Naive B cell (primary cell): ENCODE data around the gene SLC41A1. TPM values are rescaled to one million over a fixed set of nuclear protein-coding genes. Genes with fewer than 3 reads are reported as not detected.

ENCODE experiments used
- ATAC-seq, 2 donors: fragments of 150-1000 bp; cut with Tn5 transposase; 2 replicates each; pipeline ENCODE4 v1.10.0; 2021; ENCODE audit warnings: low read depth in 2 of 2, mild to moderate bottlenecking in 2 of 2, moderate library complexity in 2 of 2
- DNase-seq: peaks from one replicate; pipeline ENCODE4 v3.0.0; 2022
- H3K27ac Mint-ChIP-seq, 6 donors: one replicate each; pipeline ENCODE4 v1.8.0; 2020 to 2022; ENCODE audit warnings: mild to moderate bottlenecking in 6 of 6, mixed read lengths in 6 of 6, moderate library complexity in 5 of 6, inconsistent platforms in 2 of 6
- H3K27me3 Mint-ChIP-seq, 3 donors: one replicate each; pipeline ENCODE4 v1.8.0; 2021 to 2022; ENCODE audit warnings: mixed read lengths in 3 of 3, mild to moderate bottlenecking in 1 of 3
- H3K36me3 Mint-ChIP-seq, 2 donors: one replicate each; pipeline ENCODE4 v1.8.0; 2020 to 2022; ENCODE audit warnings: mixed read lengths in 2 of 2, inconsistent platforms in 1 of 2, mild to moderate bottlenecking in 1 of 2
- H3K4me1 Mint-ChIP-seq, 3 donors: one replicate each; pipeline ENCODE4 v1.8.0; 2020 to 2022; ENCODE audit warnings: mixed read lengths in 3 of 3, inconsistent platforms in 1 of 3, mild to moderate bottlenecking in 1 of 3, moderate library complexity in 1 of 3
- H3K4me3 Mint-ChIP-seq, 8 donors: one replicate each; pipeline ENCODE4 v1.8.0; 2020 to 2022; ENCODE audit warnings: mild to moderate bottlenecking in 8 of 8, mixed read lengths in 8 of 8, moderate library complexity in 8 of 8, inconsistent platforms in 2 of 8
- H3K9me3 Mint-ChIP-seq, 7 donors: one replicate each; pipeline ENCODE4 v1.8.0; 2020 to 2022; ENCODE audit warnings: mixed read lengths in 7 of 7, mild to moderate bottlenecking in 5 of 7, inconsistent platforms in 2 of 7, moderate library complexity in 1 of 7
- polyA plus RNA-seq, 6 donors: library from polyadenylated mRNA; unstranded; fragments of 300-500 nt; fragmentation: Illumina TruSeq; gene quantifications; one replicate each; pipeline ENCODE4 v1.2.3, GENCODE V29; 2021; ENCODE audit warnings: low read depth in 6 of 6

SLC41A1 gene
- polyA plus RNA-seq, 6 donors from 2014 or later, result 0.11 to 14.4 (median 10.5) TPM

- H3K4me3 Mint-ChIP-seq, result peak within 1 kb of the TSS; percentile 84 to 96 (median 94)
- H3K36me3 Mint-ChIP-seq, result peaks cover 0 to 3% of the 10 kb centered on the region in 2 donors
- H3K4me1 Mint-ChIP-seq, result peaks cover 34 to 71% (median 61%) of the 10 kb centered on the region in 3 donors
- peak within 1 kb of the TSS; percentile 96 to 99 (median 97) for H3K27ac Mint-ChIP-seq
- H3K27me3 Mint-ChIP-seq, result no peaks in the 10 kb centered on the region
- DNase-seq (peak; percentile 89), ATAC-seq (peak; percentile 80 to 84)
- no peaks in the 10 kb centered on the region for H3K9me3 Mint-ChIP-seq
Observed at GRCh38 chr1:205775015-205775716, 37.8 kb downstream of the SLC41A1 start, which contains the start of gene RAB29. Gene RAB29, minus strand, starts transcription at chr1:205775482. Its CDS starts 526 bp downstream, at chr1:205774956.

- Mint-ChIP-seq H3K9me3 (no peaks in the 10 kb centered on the region), H3K4me3 (peak overlapping the region; percentile 84 to 96 (median 94)), H3K4me1 (peaks cover 34 to 72% (median 61%) of the 10 kb centered on the region in 3 donors), H3K27ac (peak overlapping the region; percentile 96 to 99 (median 97)), H3K27me3 (no peaks in the 10 kb centered on the region), H3K36me3 (peaks cover 0 to 8% of the 10 kb centered on the region in 2 donors)
- peak; percentile 10 to 15 for ATAC-seq
- peak; percentile 23 for DNase-seq
Observed at GRCh38 chr1:205774198-205775014, 38.6 kb downstream of the SLC41A1 start.

- ATAC-seq (peak; percentile 13 to 18), DNase-seq (peak; percentile 57)
- H3K36me3 Mint-ChIP-seq, result peaks cover 0 to 8% of the 10 kb centered on the region in 2 donors
- H3K9me3 Mint-ChIP-seq, result no peaks in the 10 kb centered on the region
- H3K27ac Mint-ChIP-seq, result peak overlapping the region; percentile 55 to 97 (median 94)
- no peaks in the 10 kb centered on the region for H3K27me3 Mint-ChIP-seq
- peaks cover 22 to 59% (median 48%) of the 10 kb centered on the region in 3 donors for H3K4me1 Mint-ChIP-seq
- peak overlapping the region; percentile 32 to 95 (median 92) for H3K4me3 Mint-ChIP-seq
Observed at GRCh38 chr1:205772607-205773032, 40.4 kb downstream of the SLC41A1 start.

GRCh38 chr1:205770618-205771017 is 42.4 kb downstream of the SLC41A1 start:
- H3K27me3 Mint-ChIP-seq, result no peaks in the 10 kb centered on the region
- ATAC-seq (no peak), DNase-seq (no peak)
- H3K27ac Mint-ChIP-seq, result peak overlapping the region; percentile 73 to 97 (median 88)
- peak overlapping the region in 2 of 8 donors; percentile 22 to 25 for H3K4me3 Mint-ChIP-seq
- peaks cover 19 to 50% (median 44%) of the 10 kb centered on the region in 3 donors for H3K4me1 Mint-ChIP-seq
- no peaks in the 10 kb centered on the region for H3K9me3 Mint-ChIP-seq
- H3K36me3 Mint-ChIP-seq, result peaks cover 0 to 8% of the 10 kb centered on the region in 2 donors

- H3K4me1 Mint-ChIP-seq, result peaks cover 14 to 45% (median 40%) of the 10 kb centered on the region in 3 donors
- DNase-seq (no peak), ATAC-seq (no peak)
- H3K36me3 Mint-ChIP-seq, result peaks cover 0 to 8% of the 10 kb centered on the region in 2 donors
- peak overlapping the region in 1 of 8 donors; percentile 22 for H3K4me3 Mint-ChIP-seq
- H3K9me3 Mint-ChIP-seq, result no peaks in the 10 kb centered on the region
- H3K27ac Mint-ChIP-seq, result peak overlapping the region in 5 of 6 donors; percentile 28 to 97 (median 73)
- no peaks in the 10 kb centered on the region for H3K27me3 Mint-ChIP-seq
Observed at GRCh38 chr1:205769641-205770365, 43.2 kb downstream of the SLC41A1 start.

- ATAC-seq (no peak), DNase-seq (no peak)
- peaks cover 0 to 8% of the 10 kb centered on the region in 2 donors for H3K36me3 Mint-ChIP-seq
- H3K4me1 Mint-ChIP-seq, result peaks cover 2 to 22% (median 21%) of the 10 kb centered on the region in 3 donors
- H3K4me3 Mint-ChIP-seq, result no peak overlapping the region
- H3K9me3 Mint-ChIP-seq, result no peaks in the 10 kb centered on the region
- peak overlapping the region in 5 of 6 donors; percentile 13 to 90 (median 79) for H3K27ac Mint-ChIP-seq
- H3K27me3 Mint-ChIP-seq, result no peaks in the 10 kb centered on the region
Observed at GRCh38 chr1:205767248-205767647, 45.8 kb downstream of the SLC41A1 start.

GRCh38 chr1:205766570-205766969 is 46.4 kb downstream of the SLC41A1 start:
- H3K27ac Mint-ChIP-seq, result peak overlapping the region in 1 of 6 donors; percentile 78
- ATAC-seq, result no peak
- no peak overlapping the region for H3K4me3 Mint-ChIP-seq
- no peaks in the 10 kb centered on the region for H3K27me3 Mint-ChIP-seq
- peaks cover 0 to 8% of the 10 kb centered on the region in 2 donors for H3K36me3 Mint-ChIP-seq
- H3K9me3 Mint-ChIP-seq, result no peaks in the 10 kb centered on the region
- H3K4me1 Mint-ChIP-seq, result peaks cover 0 to 16% (median 14%) of the 10 kb centered on the region in 3 donors
- DNase-seq, result no peak

GRCh38 chr1:205766038-205766437 is 47.0 kb downstream of the SLC41A1 start:
- Mint-ChIP-seq H3K4me3 (no peak overlapping the region), H3K36me3 (peaks cover 0 to 8% of the 10 kb centered on the region in 2 donors), H3K27me3 (no peaks in the 10 kb centered on the region), H3K9me3 (no peaks in the 10 kb centered on the region), H3K27ac (peak overlapping the region in 3 of 6 donors; percentile 43 to 78 (median 56)), H3K4me1 (peaks cover 0 to 11% (median 9%) of the 10 kb centered on the region in 3 donors)
- DNase-seq (no peak), ATAC-seq (no peak)

- Mint-ChIP-seq H3K4me1 (peaks cover 0 to 7% (median 2%) of the 10 kb centered on the region in 3 donors), H3K36me3 (no peaks in the 10 kb centered on the region), H3K9me3 (no peaks in the 10 kb centered on the region), H3K27me3 (no peaks in the 10 kb centered on the region), H3K27ac (peak overlapping the region in 1 of 6 donors; percentile 65), H3K4me3 (no peak overlapping the region)
- DNase-seq, result no peak
- ATAC-seq, result no peak
Observed at GRCh38 chr1:205764578-205764977, 48.4 kb downstream of the SLC41A1 start.

- DNase-seq, result no peak
- Mint-ChIP-seq H3K9me3 (no peaks in the 10 kb centered on the region), H3K36me3 (no peaks in the 10 kb centered on the region), H3K27me3 (no peaks in the 10 kb centered on the region), H3K4me1 (peaks cover 0 to 7% (median 0%) of the 10 kb centered on the region in 3 donors), H3K4me3 (no peak overlapping the region), H3K27ac (no peak overlapping the region)
- no peak for ATAC-seq
Observed at GRCh38 chr1:205763980-205764379, 49.0 kb downstream of the SLC41A1 start.

GRCh38 chr1:205760606-205761005 is 52.4 kb downstream of the SLC41A1 start:
- DNase-seq (no peak), ATAC-seq (no peak)
- H3K4me3 Mint-ChIP-seq, result no peak overlapping the region
- peaks cover 0 to 7% (median 0%) of the 10 kb centered on the region in 3 donors for H3K4me1 Mint-ChIP-seq
- H3K9me3 Mint-ChIP-seq, result no peaks in the 10 kb centered on the region
- H3K36me3 Mint-ChIP-seq, result peaks cover 0 to 5% of the 10 kb centered on the region in 2 donors
- H3K27me3 Mint-ChIP-seq, result no peaks in the 10 kb centered on the region
- peak overlapping the region in 1 of 6 donors; percentile 93 for H3K27ac Mint-ChIP-seq

GRCh38 chr1:205756552-205756951 is 56.4 kb downstream of the SLC41A1 start:
- H3K4me3 Mint-ChIP-seq, result peak overlapping the region in 1 of 8 donors; percentile 35
- H3K27ac Mint-ChIP-seq, result no peak overlapping the region
- H3K36me3 Mint-ChIP-seq, result peaks cover 0 to 5% of the 10 kb centered on the region in 2 donors
- H3K4me1 Mint-ChIP-seq, result no peaks in the 10 kb centered on the region
- ATAC-seq, result no peak
- no peak for DNase-seq
- H3K9me3 Mint-ChIP-seq, result no peaks in the 10 kb centered on the region
- H3K27me3 Mint-ChIP-seq, result no peaks in the 10 kb centered on the region

- ATAC-seq (no peak), DNase-seq (no peak)
- Mint-ChIP-seq H3K27ac (no peak overlapping the region), H3K27me3 (no peaks in the 10 kb centered on the region), H3K4me3 (no peak overlapping the region), H3K36me3 (peaks cover 5% of the 10 kb centered on the region in 2 donors), H3K9me3 (no peaks in the 10 kb centered on the region), H3K4me1 (peaks cover 0 to 10% (median 8%) of the 10 kb centered on the region in 3 donors)
Observed at GRCh38 chr1:205754857-205755256, 58.1 kb downstream of the SLC41A1 start.
